Erythroblast (primary cell): Measurements from ENCODE around the gene ECE1.

Experiments used
- GATA1 ChIP-seq: IDR thresholded peaks from 2 replicates; pipeline ENCODE4 v1.6.1; 2011; ENCODE audit warnings: low read depth, mild to moderate bottlenecking, control low read depth, low read length, moderate library complexity
- POLR2A ChIP-seq: IDR thresholded peaks from 2 replicates; pipeline ENCODE4 v1.6.1; 2011; ENCODE audit warnings: mild to moderate bottlenecking, low read length

DNA sequence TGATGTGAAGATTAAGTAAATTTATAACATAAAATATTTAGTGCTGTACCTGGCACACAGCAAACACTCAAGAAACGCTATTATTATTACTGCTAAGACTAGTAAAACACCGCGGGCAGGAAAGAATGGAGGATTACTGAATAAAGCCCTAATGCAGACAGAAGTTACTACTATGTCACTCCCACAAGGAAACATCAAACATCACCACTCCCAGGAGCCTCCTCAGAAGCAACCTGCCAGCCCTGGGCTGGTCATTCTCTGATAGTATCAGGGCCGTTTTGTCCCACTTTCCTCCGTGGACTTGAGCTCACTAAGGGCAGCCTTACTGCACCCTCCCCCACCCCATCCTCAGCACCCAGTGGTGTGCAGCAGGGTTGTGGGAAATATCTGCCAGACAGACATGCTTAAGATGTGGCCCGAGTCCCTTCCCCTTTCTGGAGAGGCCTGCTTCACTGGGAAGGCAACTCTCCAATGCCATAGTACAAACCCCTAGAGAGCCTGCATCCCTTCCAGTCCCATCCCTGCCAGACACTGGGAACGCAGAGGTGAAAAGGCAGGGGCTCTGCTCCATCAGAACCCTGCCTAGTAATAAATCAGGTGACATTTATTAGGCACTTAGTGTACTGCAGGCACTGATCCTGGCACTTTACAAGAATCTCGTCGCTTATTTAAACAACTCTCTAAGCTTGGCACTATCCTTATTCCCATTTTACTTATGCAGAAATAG is 41.7 kb upstream of the ECE1 start:
- TF ChIP-seq POLR2A (no peak), GATA1 (no peak)
